HG02571 (cell line): ENCODE results near the gene ATP2B3.

Experiments used
- ATAC-seq: cut with Tn5 transposase; IDR thresholded peaks from one replicate; pipeline ENCODE4 v1.9.1; 2021; ENCODE audit warnings: mild to moderate bottlenecking, moderate library complexity; ENCODE audit not compliant: unreplicated experiment

The ATP2B3 gene

DNA sequence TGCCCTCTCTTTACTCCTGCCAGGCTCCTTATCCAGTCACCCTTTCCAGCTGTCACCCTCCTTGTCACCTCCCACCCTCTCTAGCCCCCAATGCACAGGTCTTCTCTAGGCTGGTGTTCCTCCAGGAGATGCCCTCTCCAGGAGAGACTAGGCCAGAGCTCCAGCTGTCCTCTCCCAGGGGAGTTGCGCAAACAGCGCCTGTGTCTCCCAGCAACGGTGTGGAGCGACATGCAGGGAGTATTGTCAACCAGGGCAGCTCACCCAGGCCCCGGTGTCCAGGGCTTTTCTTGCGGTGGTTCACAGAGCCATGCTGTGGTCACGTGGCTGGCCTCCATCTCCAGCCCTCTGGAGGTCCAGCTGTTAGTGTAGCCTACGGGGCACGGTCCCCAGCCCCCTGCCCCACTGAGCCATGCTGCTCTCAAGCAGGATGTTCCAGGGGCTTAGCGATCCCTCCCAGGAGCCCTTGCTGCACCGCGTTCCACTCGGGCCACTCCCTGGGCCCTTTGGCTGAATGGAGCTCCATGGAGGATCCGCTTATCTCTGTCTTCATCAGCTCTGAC lies 46.7 kb downstream of the ATP2B3 start:
- ATAC-seq: no peak

DNA sequence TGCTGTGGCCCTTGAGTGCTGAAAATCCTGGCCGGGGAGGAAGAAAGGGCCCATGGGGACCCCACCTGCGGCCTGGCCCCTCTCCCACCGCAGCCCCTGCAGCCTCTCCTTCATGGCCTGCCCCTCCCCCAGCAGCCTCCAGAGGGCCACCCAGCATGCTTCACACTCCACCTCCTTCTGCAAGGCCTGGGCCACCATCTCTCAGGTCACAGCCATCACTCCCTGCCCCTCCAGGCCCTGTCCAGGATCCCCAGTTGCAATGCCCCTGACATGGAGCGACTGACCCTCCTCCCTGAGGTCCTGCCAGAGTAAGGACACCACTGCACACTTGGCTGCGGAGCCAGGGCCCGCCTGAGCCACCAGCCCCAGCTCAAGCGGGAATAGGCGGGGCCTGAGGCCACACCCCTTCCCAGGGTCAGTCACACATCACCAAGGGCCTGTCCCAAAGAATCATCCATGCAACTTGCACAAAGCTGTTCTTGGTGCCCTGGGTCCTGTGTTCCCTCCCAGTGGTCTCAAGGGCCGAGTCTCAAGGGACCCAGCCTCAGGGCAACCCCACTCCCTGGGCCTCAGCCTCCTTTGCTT lies 48.6 kb downstream of the ATP2B3 start:
- ATAC-seq: no peak

DNA sequence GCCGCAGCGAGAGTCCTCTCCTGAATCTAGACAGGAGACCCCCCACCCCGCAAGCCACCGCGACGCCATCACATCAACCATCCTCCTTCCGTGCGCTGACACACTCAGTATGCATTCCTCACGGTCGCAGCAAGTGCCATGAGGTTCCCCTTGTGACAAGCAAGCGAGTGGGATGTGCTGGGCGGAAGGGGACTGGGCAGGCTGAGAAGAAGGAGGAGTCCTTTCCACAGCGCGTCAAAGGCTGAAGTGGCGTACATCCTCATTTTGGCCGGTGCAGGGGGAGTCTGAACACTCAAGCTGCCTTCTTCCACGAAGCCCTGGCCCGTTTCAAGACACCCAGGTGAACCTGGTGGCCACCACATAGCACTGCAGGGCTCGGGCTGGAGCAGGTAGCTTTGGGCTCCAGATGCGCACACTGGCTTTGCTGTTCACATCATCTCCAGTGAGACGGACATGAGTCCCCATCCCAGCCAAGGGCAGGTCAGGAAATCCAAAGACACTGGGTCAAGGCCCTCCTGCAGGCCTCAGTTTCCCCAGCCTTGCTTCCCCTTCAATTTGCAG lies 51.1 kb downstream of the ATP2B3 start:
- no peak for ATAC-seq

DNA sequence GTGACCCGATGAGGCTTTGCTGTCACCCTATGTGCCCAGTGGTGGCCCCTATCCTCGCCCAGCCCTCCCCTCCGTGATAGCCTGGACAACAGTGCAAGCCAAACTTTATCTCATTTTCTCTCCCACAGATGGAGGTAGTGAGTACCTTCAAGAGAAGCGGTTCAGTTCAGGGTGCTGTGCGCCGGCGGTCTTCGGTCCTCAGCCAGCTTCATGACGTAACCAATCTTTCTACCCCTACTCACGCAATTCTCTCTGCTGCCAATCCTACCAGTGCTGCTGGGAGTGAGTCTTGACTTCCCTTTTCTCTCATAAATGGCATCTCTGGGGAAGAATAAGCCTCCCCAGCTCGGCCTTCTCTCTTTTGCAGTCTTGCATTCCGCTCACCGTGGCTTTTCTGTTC lies 52.0 kb downstream of the ATP2B3 start:
- no peak for ATAC-seq

DNA sequence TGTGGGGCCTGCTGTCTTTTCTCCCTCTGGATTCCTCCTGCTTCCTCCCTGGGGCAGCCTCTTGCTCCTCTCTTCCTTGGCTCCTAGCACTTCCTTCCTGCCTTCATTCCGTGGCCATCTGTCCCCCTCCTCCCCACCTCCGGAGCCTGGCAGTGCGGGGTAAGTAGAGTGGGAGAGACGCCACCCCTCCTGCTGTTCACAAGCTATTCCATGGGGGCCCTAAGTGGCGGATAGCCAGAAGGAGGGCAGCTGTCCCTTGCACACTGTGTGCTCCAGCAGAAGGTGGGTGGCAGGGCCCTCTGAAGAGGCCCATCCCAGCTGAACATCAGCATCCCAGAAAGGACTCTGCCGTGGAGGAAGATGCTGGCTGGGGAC lies 54.1 kb downstream of the ATP2B3 start:
- ATAC-seq: no peak

DNA sequence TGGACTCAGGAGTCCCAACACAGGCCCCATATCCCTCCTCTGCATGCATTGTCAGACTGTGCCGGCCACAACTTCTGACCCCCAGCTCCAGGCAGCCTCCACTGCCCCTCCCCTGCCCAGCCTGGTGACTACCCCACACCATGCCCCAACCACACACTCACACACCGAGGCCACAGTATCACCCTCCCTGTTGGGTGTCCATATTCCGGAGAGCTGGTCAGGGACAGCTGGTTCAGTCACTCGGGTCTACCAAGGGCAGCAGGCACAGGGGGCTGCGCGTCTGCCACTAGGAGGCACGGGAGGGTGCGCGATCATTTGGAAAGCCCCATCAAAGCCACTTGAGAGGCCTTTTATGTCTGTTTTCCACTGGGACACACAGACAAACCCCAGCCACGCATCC lies 55.2 kb downstream of the ATP2B3 start:
- no peak for ATAC-seq

DNA sequence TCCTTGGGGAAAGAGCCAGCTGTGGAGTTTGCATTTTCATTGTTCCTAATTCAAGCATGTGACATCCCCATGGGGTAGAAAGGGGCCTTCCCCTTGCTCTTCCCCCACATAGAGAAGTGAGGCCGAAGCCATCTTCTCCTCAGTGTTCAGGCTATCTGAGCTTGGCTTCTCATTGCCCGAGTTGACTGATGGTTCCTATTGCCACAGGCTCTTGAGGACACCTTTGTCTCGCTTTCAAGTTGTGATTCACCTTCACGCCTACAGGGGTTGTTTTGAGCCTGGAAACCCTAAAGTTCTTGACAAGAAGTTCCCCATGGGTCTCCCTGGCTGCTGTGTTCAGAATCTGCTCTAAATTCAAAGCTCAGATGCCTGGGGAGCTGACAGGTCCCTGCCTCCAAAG lies 56.5 kb downstream of the ATP2B3 start:
- ATAC-seq: no peak

DNA sequence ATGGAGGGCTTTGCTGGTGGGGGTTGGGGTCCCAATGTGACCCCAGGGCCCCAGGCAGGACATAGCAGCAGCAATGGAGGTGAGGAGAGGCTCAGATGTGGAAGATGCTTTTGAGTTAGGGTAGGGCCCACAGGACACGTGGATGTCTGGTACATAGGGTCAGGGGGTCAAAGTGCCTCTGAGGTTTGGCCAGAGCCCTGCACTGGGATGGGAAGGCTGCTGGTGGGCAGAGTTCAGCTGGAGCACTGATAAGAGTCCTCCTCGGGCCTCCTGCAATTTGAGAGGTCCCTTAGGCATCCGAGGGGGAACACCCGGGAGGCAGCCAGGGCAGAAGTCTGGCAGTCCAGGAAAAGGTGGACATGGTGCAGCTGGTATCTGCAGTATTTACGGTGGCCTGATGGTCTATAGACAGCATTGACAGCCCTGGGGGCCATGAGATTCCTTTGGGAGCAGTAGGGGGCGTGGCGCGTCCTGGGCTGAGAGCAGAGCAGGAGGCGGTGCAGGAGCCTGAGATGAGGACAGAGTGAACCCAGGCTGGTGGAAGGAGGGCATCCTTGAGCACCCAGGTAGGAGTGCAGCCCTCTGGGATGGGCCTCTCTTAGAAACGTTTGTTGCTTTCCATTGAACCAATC lies 58.9 kb downstream of the ATP2B3 start:
- no peak for ATAC-seq

DNA sequence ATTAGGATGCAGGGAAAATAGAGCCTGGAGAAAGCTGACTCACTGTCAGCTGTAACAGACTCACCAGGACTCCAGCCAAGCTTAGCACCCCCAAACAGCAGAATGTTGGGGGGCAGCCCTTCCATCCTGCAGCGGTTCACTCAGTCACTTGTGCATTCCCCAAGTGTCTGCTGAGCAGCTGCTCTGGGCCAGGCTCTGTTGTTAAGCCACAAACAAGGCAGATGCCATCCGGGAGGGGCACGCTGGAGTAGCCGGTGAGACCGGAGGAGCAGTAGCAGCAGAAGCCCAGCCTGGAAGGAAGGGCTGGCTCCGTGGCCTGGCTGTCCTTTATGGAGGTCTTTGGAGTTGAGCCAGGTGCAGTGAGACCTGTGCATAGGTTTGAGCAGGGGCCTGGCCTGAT lies 59.5 kb downstream of the ATP2B3 start:
- no peak for ATAC-seq

DNA sequence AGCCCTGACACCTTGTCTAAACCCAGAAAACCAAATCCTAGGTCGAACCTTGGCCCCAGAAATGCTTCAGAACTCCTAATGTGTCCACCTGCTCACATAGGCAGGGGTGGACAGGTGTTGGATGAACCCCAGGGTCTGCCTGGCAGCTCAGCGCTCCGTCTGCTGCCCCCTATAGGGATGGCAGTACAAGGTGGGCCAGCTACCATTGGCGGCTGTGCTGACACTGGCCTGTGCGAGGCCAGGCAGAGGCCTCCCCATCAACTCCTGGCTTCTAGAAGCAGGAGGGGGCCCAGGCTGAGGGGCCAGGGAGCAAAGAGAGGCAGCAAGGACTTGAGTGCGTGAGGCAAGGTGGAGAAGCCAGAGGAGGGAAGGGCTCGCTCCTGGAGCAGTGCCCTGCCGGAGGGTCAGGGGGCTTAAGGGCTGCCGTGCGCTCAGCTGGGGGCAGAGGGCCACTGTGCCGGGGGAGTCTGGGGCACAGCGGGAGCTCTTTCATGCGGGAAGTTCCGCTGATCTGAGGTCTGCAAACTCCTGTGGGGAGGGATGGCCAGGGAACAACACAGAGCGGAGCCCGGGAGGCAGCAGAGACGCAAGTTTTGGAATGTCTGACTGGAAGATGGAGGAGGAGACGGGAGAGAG lies 60.9 kb downstream of the ATP2B3 start:
- ATAC-seq: no peak

DNA sequence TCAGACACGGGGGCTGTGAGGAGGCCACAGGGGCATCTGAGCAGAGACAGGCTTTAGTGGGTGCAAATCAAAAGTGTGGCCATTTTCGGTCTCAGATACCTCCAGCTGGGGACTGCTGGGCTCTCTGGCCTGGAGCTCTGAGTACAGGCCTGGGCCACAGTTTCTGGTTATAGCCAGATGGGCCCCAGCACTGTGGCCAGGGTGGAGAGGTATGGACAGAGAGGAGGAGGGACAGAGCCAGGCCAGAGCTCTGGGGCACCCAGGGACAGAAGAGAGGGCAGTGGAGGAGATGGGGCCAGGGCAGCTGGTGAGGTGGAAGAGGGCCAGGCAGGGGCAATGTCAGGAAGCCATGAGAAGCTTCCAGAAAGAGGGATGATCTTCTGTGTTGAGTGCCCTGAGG lies 61.4 kb downstream of the ATP2B3 start:
- ATAC-seq: no peak

DNA sequence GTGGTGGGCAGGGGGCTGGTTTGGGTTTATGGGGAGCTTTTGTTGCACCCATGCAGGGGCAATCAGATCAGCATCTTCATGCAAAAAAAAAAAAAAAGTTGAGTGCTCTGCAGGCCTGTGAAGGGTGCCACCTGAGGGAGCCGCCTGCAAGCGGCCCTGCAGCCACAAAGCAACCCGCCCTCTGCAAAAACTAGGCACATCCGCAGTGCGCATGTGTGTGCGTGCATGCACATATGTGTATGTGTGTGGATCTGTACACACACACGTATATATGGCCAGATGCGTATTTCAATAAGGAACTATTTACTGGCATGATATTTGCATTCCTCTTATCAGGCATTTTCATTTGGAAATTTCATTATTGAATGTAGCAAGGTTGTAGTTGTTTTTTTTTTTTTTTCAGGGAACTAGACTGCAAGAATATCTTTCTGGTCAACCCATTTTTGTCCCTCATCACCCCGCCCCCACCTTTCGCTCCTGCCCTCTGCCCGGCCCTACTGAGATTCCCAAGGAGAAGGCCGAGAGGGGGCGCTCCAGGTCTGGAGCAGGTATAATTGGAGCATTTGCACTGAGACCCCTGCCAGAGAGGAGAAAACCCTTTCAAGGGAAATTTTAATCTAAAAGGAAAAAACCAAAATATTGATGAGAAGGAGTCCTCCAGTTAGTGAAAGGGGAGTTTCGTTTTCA lies 63.4 kb downstream of the ATP2B3 start:
- no peak for ATAC-seq

DNA sequence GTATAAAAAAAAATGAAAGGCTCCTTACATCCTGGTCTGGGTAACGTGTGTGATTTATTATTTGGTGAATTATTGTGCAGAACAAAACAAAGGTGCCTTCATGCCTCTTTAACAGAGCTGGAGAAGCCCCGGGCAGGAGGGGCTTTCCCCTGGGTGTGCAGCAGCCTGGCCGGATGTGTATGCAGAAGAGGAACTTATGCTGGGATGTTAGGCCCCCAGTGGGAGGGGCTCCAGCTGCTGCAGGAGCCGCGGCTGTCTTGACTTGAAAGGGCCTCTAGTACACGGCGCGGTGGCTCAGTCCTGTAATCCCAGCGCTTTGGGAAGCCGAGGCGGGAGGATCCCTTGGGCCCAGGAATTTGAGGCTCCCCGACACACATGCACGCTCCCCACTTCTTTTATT lies 65.5 kb downstream of the ATP2B3 start:
- ATAC-seq: peak; percentile 97

DNA sequence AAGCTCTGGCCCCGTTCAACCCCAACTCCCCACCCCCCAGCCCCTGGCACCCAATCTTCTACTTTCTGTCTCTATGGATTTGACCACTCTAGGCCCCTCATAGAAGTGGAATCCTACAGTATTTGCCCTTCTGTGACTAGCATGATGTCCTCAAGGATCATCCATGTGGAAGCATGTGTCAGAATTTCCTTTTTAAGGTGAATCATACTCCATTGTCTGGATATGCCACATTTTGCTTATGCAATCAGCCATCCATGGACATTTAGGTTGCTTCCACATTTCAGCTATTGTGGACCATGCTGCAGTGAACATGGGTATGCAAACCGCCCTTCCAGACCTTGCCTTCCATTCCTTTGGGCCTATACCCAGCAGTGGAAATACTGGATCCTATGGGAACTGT lies 66.0 kb downstream of the ATP2B3 start:
- ATAC-seq: no peak

DNA sequence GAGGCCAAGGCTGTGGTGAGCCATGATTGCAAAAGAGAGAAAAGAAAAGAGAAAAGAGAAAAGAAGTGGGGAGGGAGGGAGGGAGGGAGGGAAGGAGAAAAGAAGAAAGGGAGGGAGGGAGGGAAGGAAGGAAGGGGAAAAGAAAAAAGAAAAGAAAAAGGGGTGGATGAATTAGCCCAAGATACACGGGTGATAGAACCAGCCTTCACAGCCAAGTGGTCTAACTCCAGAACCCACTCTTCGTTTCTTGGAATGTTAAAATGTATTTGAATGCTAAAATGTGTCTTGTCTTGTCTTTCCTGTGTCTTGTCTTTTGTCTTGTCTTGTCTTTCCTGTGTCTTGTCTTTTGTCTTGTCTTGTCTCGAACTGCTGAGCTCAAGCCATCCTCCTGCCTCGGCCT lies 68.4 kb downstream of the ATP2B3 start:
- ATAC-seq: no peak

DNA sequence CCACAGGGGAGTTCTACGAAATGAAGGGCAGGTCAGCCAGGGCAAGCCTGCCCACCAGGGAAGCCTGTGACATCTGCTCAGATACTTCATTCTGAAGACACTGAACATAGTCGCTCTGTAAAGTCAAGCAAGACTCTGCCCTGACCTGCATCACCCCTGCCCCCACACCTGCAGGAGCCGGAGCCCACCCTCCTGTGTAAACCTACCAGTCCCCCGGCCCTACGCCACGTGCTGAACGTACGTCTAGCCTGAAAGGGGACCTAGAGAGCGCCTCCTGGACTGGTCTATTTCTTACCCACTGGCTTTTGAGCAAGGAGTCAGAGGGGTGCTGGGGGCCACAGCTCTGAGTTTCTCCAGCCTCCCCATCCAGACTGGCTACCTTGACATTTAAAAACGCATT lies 69.9 kb downstream of the ATP2B3 start:
- ATAC-seq: no peak

DNA sequence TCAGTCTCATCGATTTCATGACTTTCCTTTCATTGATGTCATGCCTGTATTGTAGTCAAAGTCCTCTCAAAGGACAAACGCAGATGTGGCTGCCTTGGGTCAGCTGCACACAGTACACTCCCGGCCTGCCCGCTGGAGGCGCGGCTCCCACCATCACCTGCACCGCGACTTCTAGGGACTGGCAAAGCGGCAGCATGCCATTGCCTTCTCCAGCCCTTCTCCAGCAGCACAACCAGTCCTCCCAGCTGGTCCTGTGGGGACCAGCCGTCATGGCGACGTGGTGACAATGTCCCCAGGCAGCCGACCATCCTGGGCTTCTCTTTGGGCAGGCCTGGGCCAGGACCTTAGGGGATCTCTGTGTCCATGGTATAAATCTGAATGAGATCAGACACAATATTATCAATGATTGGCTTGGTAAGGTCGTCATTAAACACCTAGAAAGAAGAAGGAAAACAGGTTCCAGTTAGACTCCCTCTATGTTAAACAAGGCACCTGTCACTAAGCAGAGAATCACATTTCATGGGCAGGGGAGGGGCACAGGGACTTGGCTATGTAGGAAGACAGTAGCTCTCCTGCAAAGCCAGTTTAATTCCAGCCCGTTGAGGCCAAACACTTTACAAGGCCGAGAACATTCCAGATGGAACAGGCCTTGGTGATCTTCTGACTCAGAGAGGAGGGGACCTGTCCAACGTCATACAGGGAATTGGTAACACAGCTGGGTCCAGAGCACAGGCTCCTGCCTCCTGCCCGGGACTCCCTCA lies 70.8 kb downstream of the ATP2B3 start:
- ATAC-seq: no peak

DNA sequence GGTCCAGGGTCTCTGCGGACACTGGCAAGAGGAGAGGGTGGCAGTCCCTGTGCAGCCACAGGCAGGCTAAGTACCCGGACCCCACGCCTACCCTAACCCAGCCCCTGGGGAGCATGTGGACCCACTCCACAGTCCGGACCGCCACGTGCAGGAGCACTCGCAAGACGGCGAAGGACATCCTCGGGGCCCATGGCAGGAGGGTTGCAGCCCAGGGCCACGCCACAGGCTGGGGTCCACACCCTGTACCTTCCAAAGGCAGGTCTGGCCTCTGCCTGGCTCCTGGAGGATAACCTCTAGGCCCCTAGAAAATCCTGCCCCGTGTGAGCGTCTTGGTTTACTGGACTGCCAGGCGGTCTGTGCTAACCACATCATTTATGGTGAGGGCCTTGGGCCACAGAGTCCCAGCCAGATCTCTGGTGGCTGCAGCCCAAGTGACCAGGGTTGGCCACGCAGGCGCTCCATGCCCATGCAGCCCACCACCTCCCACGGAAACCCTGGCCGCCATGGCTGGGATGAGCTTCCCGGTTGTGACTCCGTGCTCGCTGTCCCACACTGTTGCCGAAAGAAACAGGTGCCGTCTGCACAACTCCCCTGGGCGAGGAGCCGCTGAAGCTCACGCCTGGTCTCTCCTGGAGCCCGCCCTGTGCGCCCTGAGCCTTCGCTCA lies 71.5 kb downstream of the ATP2B3 start:
- ATAC-seq: no peak

DNA sequence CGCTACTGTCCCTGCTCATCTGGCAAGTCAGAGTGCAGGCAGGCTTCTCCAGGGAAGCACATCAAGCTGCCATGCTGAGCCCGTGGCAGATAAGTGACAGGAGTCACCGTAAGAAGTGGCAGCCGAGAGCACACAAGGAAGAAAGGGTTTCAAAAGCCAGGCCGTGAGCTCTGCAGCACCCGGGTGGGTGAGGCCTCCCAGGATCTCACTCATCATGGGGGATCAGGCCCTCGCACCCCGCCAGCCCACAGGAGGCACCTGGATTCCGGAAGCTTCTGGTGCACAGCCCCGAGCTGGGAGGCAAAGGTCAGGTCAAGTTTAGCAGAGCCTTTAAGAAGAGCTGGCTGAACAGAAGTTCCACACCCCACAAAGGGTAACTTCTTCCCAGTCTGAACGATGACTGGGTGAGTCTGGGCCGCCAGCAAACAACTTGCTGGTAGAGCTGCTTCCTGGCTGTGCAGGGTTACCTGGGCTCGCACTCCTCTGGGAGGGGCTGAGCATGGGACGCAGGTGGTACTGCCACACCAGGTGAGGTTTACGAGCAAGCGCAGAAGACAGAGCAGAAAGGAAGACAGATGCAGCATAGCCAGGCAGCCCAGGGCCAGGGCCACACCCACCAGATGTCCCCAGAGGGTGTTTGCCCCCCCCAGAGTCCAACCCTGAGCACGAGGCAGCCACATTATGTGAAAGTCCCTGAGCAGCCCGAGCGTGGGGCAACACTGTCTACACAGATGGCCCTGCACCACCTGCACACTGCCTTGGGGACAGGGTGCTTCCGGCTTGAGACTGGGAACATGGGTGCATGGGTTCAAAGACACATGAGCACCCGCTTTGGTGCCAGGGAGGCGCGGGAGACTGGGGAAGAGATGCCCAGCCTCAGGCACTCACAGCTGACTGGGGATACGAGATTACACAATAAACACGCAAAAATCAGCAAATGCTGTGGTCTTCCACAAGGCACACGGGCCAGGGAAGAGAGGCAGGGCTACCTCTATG lies 73.8 kb downstream of the ATP2B3 start:
- ATAC-seq: no peak
